ENCODE results near the gene PDXP.
"Not testable (repeated sequence)": the region's sequence is repeated elsewhere in the genome, so short reads cannot be mapped to it uniquely, and the experiment has no call there.

The PDXP gene

GRCh38 chr22:37675930-37676735, 17.6 kb downstream of the PDXP start:
- DNase-seq = peak; percentile 48 to 63

- peak; percentile 95 to 96 for DNase-seq
These were observed 18.4 kb downstream of the PDXP start for GRCh38 chr22:37676736-37677492.

- no peak for DNase-seq
These were observed 19.0 kb downstream of the PDXP start for GRCh38 chr22:37677493-37677974.

GRCh38 chr22:37678372-37678771, 19.8 kb downstream of the PDXP start:
- no peak for DNase-seq

- DNase-seq = no peak
These were observed 21.1 kb downstream of the PDXP start for GRCh38 chr22:37679670-37680069.

GRCh38 chr22:37680191-37680851, 21.8 kb downstream of the PDXP start:
- no peak for DNase-seq

- DNase-seq = no peak
These were observed 22.5 kb downstream of the PDXP start for GRCh38 chr22:37681001-37681424.

GRCh38 chr22:37681556-37682049, 23.1 kb downstream of the PDXP start:
- peak; percentile 80 to 86 for DNase-seq

DNA sequence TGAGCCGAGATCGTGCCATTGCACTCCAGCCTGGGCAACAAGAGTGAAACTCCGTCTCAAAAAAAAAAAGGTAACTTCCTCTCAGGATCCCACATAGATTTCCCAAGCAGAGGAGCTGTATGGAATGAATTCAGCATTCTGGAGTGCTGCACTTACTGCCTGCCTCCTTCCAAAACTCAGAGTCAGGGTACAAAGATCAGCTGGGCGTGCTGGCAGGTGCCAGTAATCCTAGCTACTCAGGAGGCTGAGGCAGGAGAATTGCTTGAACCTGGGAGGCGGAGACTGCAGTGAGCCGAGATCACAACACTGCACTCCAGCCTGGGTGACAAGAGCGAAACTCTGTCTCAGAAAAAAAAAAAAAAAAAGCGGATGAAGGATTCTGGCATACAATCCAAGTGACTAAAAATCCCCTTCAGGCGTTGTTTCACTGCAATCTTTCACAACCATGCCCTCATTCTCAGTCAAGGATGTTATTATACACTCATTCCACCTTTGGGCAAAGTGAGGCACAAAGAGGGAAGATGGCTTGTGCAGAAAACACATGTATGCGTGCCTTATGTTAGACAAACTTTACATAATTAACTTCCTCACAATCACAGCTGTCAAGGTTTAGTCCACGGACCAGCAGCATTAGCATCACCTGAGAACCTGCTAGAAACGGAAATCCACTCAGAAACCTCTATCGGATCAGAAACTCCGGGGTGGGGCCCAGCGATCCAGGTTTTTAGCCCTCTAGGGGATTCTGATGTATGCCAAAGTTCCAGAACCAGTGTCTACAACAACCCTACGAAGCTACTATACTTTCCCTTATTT, 26.5 kb downstream of the PDXP start:
- DNase-seq = no peak

GRCh38 chr22:37686002-37686982, 27.8 kb downstream of the PDXP start, which contains the start of gene NOL12:
Gene NOL12 (plus strand): TSS chr22:37686343. CDS start chr22:37686393, 50 bp downstream.
- peak; percentile 89 to 91 for DNase-seq

DNA sequence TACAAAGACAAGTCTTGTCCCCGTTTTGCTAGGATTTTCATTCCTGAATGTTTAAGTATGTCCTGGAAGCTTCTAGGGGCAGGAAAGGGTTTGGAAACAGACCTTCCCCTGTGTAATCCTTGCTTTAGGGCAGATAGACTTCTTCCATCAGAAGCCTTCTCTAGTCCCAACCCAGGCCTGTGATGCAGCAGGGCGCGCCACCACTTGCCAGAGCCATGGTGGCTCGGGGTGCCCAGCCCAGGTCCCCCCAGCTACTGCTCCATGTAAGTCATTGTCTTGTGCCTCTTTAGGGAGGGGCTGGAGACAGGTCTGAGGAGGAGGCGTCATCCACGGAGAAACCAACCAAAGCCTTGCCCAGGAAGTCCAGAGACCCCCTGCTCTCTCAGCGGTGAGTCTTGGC, 31.9 kb downstream of the PDXP start:
- no peak for DNase-seq

GRCh38 chr22:37690901-37691504, 32.5 kb downstream of the PDXP start:
- no peak for DNase-seq

DNA sequence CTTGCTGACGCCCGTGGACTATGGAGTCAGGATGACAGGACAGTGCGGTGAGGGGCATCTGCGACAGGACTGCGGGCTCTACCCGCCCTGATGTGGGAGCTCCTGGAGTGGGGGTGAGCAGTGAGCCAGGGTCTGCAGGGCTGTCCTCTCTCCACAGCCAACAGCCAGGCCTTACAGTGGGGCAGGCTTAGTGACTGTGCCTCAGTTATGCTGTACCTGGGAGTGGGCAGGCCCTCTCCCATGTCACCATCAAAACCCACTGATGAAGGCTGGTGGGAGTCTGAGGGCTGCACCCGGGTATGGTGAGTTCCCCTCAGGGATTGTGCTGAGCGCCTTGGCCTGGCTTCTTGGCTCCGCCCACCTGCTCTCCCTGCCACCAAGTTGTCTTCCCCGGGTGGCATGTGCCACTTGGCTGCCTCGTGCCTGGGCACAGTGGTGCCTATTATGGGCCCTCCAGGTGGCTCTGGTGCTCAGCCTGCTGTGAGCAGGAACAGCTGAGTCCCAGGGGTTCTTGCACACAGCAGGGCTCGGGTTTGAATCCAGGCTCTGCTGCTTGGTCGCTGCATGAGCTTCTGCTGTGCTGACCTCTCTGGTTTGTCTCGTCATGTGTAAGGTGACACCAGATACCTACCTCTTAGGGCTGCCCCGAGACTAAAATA, 34.2 kb downstream of the PDXP start:
- DNase-seq = no peak

GRCh38 chr22:37694131-37694530, 35.6 kb downstream of the PDXP start:
- DNase-seq = not testable (repeated sequence)

- DNase-seq = not testable (repeated sequence)
These were observed 37.7 kb downstream of the PDXP start for GRCh38 chr22:37696260-37696656.

- peak; percentile 93 to 94 for DNase-seq
These were observed 38.4 kb downstream of the PDXP start, which contains the start of gene TRIOBP for GRCh38 chr22:37696657-37697537. Gene TRIOBP (plus strand): TSS chr22:37697048. CDS start chr22:37701366, 4,318 bp downstream.

DNA sequence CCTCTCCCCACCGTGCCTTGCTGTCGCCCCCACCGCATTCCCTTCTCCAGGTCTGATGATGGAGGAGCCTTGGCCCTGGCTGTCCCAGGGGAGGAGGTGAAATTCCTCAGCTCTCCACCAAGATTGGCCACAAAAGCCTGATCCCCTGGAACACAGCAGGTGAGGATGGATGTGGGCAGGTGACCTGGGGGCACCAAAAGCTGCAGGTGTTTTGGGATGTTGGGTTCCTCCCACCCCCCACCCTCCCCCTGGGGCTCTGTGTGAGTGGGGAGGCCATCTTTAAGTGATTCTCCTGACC, 39.0 kb downstream of the PDXP start:
- DNase-seq = no peak

GRCh38 chr22:37701141-37701786, 42.7 kb downstream of the PDXP start:
- DNase-seq = no peak
